K562 (cell line): ENCODE results near the gene NMNAT1. TPM values are rescaled to one million over a fixed set of nuclear protein-coding genes. Genes with fewer than 3 reads are reported as not detected.
A peak's percentile ranks its signal among the peaks of the same experiment; 100 is the strongest.

Experiments
- CREB3 ChIP-seq: fragments of 450-650 bp; conservative IDR thresholded peaks from 2 replicates; pipeline ENCODE4 v1.6.1; 2016; ENCODE audit warnings: missing genetic modification characterization, low read depth, mild to moderate bottlenecking, missing compliant biosample characterization, moderate library complexity
- HDAC6 ChIP-seq: IDR thresholded peaks from 2 replicates; pipeline ENCODE4 v1.6.1; 2012; ENCODE audit warnings: low read depth, mild to moderate bottlenecking, control low read depth, inconsistent platforms, low read length, moderate library complexity
- KLF6 ChIP-seq: fragments of 250-450 bp; sonication (Bioruptor Pico); IDR thresholded peaks from 2 replicates; pipeline ENCODE4 v1.4.0; 2020; ENCODE audit warnings: mild to moderate bottlenecking, moderate library complexity, borderline replicate concordance
- MAZ ChIP-seq, 2 experiments: fragments of 450-650 bp in 1 of 2; sonication (generic) in 1 of 2; formaldehyde crosslinking; IDR thresholded peaks in 1 of 2; conservative IDR thresholded peaks in 1 of 2; 2 replicates each; pipeline versions ENCODE4 v1.4.0 to v1.5.0; 2020; ENCODE audit warnings: mild to moderate bottlenecking in 1 of 2, missing genetic modification reagents in 1 of 2
- MLX ChIP-seq, 2 experiments: fragments of 450-650 bp in 1 of 2; sonication (generic) in 1 of 2; formaldehyde crosslinking; conservative IDR thresholded peaks; 2 replicates each; pipeline versions ENCODE4 v1.4.0 to v1.8.1; 2020 to 2022; ENCODE audit warnings: mild to moderate bottlenecking in 1 of 2, missing genetic modification reagents in 1 of 2
- NBN ChIP-seq: fragments of 450-650 bp; IDR thresholded peaks from 2 replicates; pipeline ENCODE4 v1.6.1; 2016; ENCODE audit warnings: low read depth, mild to moderate bottlenecking
- TAF9B ChIP-seq: fragments of 450-650 bp; IDR thresholded peaks from 2 replicates; pipeline ENCODE4 v1.6.1; 2018; ENCODE audit warnings: mild to moderate bottlenecking; ENCODE audit not compliant: partially characterized antibody
- TCFL5 ChIP-seq: fragments of 250-450 bp; sonication (Bioruptor Pico); conservative IDR thresholded peaks from 2 replicates; pipeline ENCODE4 v1.6.1; 2021; ENCODE audit warnings: mild to moderate bottlenecking, moderate library complexity, matching md5 sums
- ZNF121 ChIP-seq: sonication (generic); formaldehyde crosslinking; conservative IDR thresholded peaks from 2 replicates; pipeline ENCODE4 v1.8.0; 2022; ENCODE audit warnings: missing genetic modification reagents
- ZNF407 ChIP-seq: fragments of 450-650 bp; IDR thresholded peaks from 2 replicates; pipeline ENCODE4 v1.6.1; 2016; ENCODE audit warnings: low read depth
- ZNF431 ChIP-seq: sonication (generic); formaldehyde crosslinking; IDR thresholded peaks from 2 replicates; pipeline ENCODE4 v1.8.0; 2022; ENCODE audit warnings: mild to moderate bottlenecking, missing genetic modification reagents
- ZSCAN29 ChIP-seq: fragments of 450-650 bp; IDR thresholded peaks from 2 replicates; pipeline ENCODE4 v1.6.1; 2017
- polyA plus RNA-seq, 8 experiments: library from polyadenylated mRNA; depleted of rRNA in 4 of 8; stranded (reverse) in 5 of 8; unstranded in 3 of 8; fragments of >200 nt; fragmentation: Nextera tagmentation in 2 of 8; fragmentation: Illumina TruSeq in 1 of 8; extraction: Ambion mirVana in 2 of 8; extraction: Trizol in 1 of 8; gene quantifications; 2 replicates each; pipeline versions ENCODE4 v1.2.1 to v1.2.3, GENCODE V29; 2011 to 2014; ENCODE audit warnings: inconsistent platforms in 1 of 8, missing spikeins in 1 of 8
- total RNA-seq, 7 experiments: library from RNA; depleted of rRNA in 6 of 7; stranded (reverse); fragments of >200 nt in 6 of 7; fragmentation: Illumina TruSeq in 2 of 7; extraction: Trizol in 2 of 7; gene quantifications; 2 replicates each; pipeline versions ENCODE4 v1.2.1 to v1.2.3, GENCODE V29; 2011 to 2021; ENCODE audit warnings: low replicate concordance in 1 of 7
- TF ChIP-seq, protein P1 (sequence below): sonication (generic); formaldehyde crosslinking; IDR thresholded peaks from 2 replicates; pipeline ENCODE4 v1.4.0; 2020; ENCODE audit warnings: mild to moderate bottlenecking, missing genetic modification reagents
- TF ChIP-seq, protein P2 (sequence below): fragments of 450-650 bp; formaldehyde crosslinking; IDR thresholded peaks from 2 replicates; pipeline ENCODE4 v1.4.0; 2020; ENCODE audit warnings: mild to moderate bottlenecking, moderate library complexity

Gene NMNAT1
- total and polyA plus RNA-seq, 9 of the 15 experiments (the other 6 are each of a cell fraction or from before 2014, with no cell fraction given), result 5.1 to 14.6 (median 12.1) TPM

- TF ChIP-seq ZNF407 (no peak), ZNF431 (no peak), TCFL5 (CRISPR knock-in tag) (no peak), HDAC6 (no peak), TAF9B (no peak), KLF6 (CRISPR knock-in tag) (no peak), CREB3 (tag) (no peak), ZSCAN29 (no peak), MAZ (CRISPR knock-in tag; conservative IDR thresholded peaks at IDR 0.05 in 1 of 2, IDR thresholded peaks at IDR 0.05 in 1 of 2) (no peak), NBN (0 out of 2 replicates have a peak, but pooled peaks have one; percentile 16), MLX (CRISPR knock-in tag; conservative IDR thresholded peaks at IDR 0.05) (no peak), ZNF121 (CRISPR knock-in tag) (no peak)
- TF ChIP-seq, protein P1, sequence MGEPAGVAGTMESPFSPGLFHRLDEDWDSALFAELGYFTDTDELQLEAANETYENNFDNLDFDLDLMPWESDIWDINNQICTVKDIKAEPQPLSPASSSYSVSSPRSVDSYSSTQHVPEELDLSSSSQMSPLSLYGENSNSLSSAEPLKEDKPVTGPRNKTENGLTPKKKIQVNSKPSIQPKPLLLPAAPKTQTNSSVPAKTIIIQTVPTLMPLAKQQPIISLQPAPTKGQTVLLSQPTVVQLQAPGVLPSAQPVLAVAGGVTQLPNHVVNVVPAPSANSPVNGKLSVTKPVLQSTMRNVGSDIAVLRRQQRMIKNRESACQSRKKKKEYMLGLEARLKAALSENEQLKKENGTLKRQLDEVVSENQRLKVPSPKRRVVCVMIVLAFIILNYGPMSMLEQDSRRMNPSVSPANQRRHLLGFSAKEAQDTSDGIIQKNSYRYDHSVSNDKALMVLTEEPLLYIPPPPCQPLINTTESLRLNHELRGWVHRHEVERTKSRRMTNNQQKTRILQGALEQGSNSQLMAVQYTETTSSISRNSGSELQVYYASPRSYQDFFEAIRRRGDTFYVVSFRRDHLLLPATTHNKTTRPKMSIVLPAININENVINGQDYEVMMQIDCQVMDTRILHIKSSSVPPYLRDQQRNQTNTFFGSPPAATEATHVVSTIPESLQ (CRISPR knock-in tag), result peak; percentile 50; the same call in 1 of the 2 replicates
- TF ChIP-seq, protein P2, sequence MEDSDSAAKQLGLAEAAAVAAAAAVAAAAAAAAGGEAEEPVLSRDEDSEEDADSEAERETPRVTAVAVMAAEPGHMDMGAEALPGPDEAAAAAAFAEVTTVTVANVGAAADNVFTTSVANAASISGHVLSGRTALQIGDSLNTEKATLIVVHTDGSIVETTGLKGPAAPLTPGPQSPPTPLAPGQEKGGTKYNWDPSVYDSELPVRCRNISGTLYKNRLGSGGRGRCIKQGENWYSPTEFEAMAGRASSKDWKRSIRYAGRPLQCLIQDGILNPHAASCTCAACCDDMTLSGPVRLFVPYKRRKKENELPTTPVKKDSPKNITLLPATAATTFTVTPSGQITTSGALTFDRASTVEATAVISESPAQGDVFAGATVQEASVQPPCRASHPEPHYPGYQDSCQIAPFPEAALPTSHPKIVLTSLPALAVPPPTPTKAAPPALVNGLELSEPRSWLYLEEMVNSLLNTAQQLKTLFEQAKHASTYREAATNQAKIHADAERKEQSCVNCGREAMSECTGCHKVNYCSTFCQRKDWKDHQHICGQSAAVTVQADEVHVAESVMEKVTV (CRISPR knock-in tag), result peak; percentile 73
Measured at GRCh38 chr1:9942399-9942938, 806 bp upstream of the NMNAT1 start (continued).
